Endodermal cell (in vitro differentiated cells): Measurements from ENCODE around the gene FAAH. TPM values are rescaled to one million over a fixed set of nuclear protein-coding genes. Genes with fewer than 3 reads are reported as not detected.

Experiments
- DNase-seq: peaks from one replicate; pipeline ENCODE4 v3.0.0-alpha.2; 2017
- H3K27ac ChIP-seq: 2 replicates; pipeline ENCODE4 v1.5.1; 2013; ENCODE audit warnings: mild to moderate bottlenecking, low read depth, low read length, moderate library complexity
- H3K27me3 ChIP-seq: 2 replicates; pipeline ENCODE4 v1.6.1; 2013; ENCODE audit warnings: mild to moderate bottlenecking, low read length, moderate library complexity; ENCODE audit not compliant: insufficient read depth, control insufficient read depth, poor library complexity, severe bottlenecking
- H3K36me3 ChIP-seq: 2 replicates; pipeline ENCODE4 v1.7.0; 2013; ENCODE audit warnings: mild to moderate bottlenecking, low read length, moderate library complexity; ENCODE audit not compliant: control insufficient read depth, insufficient read depth
- H3K4me1 ChIP-seq: one replicate; pipeline ENCODE4 v1.7.0; 2013; ENCODE audit warnings: low read length; ENCODE audit not compliant: control insufficient read depth, insufficient read depth
- H3K4me3 ChIP-seq: 2 replicates; pipeline ENCODE4 v1.5.1; 2013; ENCODE audit warnings: mild to moderate bottlenecking, low read length, moderate library complexity
- H3K9ac ChIP-seq: 2 replicates; pipeline ENCODE4 v1.6.1; 2013; ENCODE audit warnings: mild to moderate bottlenecking, low read length, moderate library complexity; ENCODE audit not compliant: poor library complexity, severe bottlenecking; ENCODE audit errors: extremely low read depth
- H3K9me3 ChIP-seq: 2 replicates; pipeline ENCODE4 v1.6.1; 2013; ENCODE audit warnings: mild to moderate bottlenecking, low read length, moderate library complexity; ENCODE audit not compliant: control insufficient read depth
- H3K27ac Mint-ChIP-seq: 2 replicates; pipeline ENCODE4 v1.8.0; 2020; ENCODE audit warnings: mixed read lengths
- H3K27me3 Mint-ChIP-seq: 2 replicates; pipeline ENCODE4 v1.8.0; 2021; ENCODE audit warnings: mild to moderate bottlenecking, mixed read lengths; ENCODE audit not compliant: insufficient read depth
- H3K36me3 Mint-ChIP-seq: 2 replicates; pipeline ENCODE4 v1.8.0; 2020; ENCODE audit warnings: low read depth, mixed read lengths
- H3K4me1 Mint-ChIP-seq: 2 replicates; pipeline ENCODE4 v1.8.0; 2020; ENCODE audit warnings: mixed read lengths
- H3K4me3 Mint-ChIP-seq: 2 replicates; pipeline ENCODE4 v1.8.0; 2020; ENCODE audit warnings: mild to moderate bottlenecking, moderate library complexity, mixed read lengths
- H3K9me3 Mint-ChIP-seq: 2 replicates; pipeline ENCODE4 v1.8.0; 2020; ENCODE audit warnings: mild to moderate bottlenecking, mixed read lengths
- WGBS, 2 experiments: methylation state at CpG; one replicate each; pipeline versions ENCODE4 v1.1.5 to v1.1.7; 2013; ENCODE audit warnings: missing lambda C conversion rate in 2 of 2, mixed read lengths in 1 of 2; ENCODE audit not compliant: insufficient coverage in 1 of 2, insufficient read length in 1 of 2; 5-methylcytosine and 5-hydroxymethylcytosine counted together
- total RNA-seq, 2 donors: library from RNA; stranded (reverse); fragmentation: NEBNext Ultra II Directional in 1 of 2; extraction: Animal tissue kit (Norgen Biotek cat#: 25700) in 1 of 2; gene quantifications; 2 replicates in 1 of 2; 3 replicates in 1 of 2; pipeline ENCODE4 v1.2.1, GENCODE V29; 2021
- TF ChIP-seq, protein P1 (sequence below): fragments of 200-600 bp; sonication (generic); conservative IDR thresholded peaks from 2 replicates; pipeline ENCODE4 v1.5.0; 2021; ENCODE audit warnings: antibody characterized with exemption, mild to moderate bottlenecking

FAAH gene
- total RNA-seq, 2 donors from 2014 or later, result 27.1 to 56.6 TPM

DNA sequence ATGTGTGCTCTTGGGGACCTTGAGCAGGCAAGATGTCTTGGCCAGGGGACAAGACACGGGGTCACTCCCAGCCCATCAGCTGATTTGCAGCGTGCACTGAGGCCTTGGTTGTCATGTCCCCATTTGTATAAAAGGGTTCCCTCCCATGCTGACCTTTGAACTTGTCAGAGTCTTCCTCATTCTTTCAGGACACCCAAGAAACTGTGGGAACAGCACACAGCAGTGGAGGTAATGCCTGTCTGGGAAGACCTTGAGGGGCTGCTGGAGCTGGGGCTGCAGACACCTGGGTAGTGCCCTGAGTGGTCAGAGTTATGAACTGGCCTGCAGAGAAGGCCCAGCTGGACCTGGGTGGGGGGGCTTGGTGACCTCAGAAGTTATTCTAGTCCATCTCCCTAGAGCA lies 46.4 kb downstream of the FAAH start:
- TF ChIP-seq, protein P1, sequence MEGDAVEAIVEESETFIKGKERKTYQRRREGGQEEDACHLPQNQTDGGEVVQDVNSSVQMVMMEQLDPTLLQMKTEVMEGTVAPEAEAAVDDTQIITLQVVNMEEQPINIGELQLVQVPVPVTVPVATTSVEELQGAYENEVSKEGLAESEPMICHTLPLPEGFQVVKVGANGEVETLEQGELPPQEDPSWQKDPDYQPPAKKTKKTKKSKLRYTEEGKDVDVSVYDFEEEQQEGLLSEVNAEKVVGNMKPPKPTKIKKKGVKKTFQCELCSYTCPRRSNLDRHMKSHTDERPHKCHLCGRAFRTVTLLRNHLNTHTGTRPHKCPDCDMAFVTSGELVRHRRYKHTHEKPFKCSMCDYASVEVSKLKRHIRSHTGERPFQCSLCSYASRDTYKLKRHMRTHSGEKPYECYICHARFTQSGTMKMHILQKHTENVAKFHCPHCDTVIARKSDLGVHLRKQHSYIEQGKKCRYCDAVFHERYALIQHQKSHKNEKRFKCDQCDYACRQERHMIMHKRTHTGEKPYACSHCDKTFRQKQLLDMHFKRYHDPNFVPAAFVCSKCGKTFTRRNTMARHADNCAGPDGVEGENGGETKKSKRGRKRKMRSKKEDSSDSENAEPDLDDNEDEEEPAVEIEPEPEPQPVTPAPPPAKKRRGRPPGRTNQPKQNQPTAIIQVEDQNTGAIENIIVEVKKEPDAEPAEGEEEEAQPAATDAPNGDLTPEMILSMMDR, result no peak
- no peak for DNase-seq
- Mint-ChIP-seq H3K4me3 (no peak overlapping the region), H3K36me3 (no peaks in the 10 kb centered on the region), H3K4me1 (peaks cover 5% of the 10 kb centered on the region), H3K27me3 (peaks cover 81% of the 10 kb centered on the region), H3K9me3 (no peaks in the 10 kb centered on the region), H3K27ac (no peak overlapping the region)
- no peak overlapping the region for H3K4me3 ChIP-seq
- no peak overlapping the region for H3K9ac ChIP-seq
- no peaks in the 10 kb centered on the region for H3K9me3 ChIP-seq
- 80 to 92% methylated on average over 1 to 2 of the region's 2 CpGs for WGBS, 2 experiments
- H3K27ac ChIP-seq, result no peak overlapping the region
- H3K4me1 ChIP-seq, result no peaks in the 10 kb centered on the region
- peaks cover 65% of the 10 kb centered on the region for H3K27me3 ChIP-seq
- H3K36me3 ChIP-seq, result no peaks in the 10 kb centered on the region

DNA sequence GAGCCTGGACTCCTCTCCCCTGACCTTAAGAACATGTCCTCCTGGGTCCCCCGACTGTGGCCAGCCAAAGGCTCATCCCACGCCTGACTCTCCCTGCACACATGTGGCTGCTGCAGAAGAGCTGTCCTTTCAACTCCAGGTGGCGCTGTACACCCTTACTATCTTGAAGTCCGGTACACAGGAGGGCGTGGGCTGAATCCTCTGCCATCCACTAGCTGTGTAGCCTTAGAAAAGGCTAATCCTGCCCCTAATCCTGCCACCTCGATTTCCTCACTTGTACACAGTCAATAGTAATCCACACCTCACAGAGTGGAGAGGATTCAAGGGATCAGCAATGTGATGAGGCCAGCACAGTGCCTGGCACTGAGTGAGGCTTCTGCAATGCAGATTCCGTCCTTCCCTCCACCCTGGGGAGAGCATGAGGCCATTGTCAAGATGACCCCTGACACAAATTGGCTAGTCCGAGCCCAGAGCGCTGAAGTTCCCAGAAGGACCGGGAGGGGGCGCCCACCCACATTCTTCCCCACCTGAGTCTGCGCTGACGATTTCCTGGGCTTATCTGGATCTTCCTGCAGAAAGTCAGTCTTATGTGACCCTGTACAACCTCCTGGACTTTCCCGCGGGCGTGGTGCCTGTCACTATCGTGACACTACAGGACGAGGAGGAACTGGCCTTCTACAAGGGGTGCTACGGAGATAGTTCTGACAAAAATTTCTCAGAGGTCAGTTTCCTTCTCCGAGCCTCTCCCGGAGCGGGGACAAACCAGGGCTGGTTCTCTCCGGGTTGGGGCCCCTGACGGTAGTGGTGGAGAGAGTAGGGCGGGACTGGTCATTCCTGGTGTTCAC lies 48.4 kb downstream of the FAAH start:
- peak; percentile 99 for DNase-seq
- H3K4me3 Mint-ChIP-seq, result peak overlapping the region; percentile 69
- WGBS, 2 experiments, result 13 to 16% methylated on average over 12 to 25 of the region's 25 CpGs
- H3K27ac ChIP-seq, result no peak overlapping the region
- H3K36me3 ChIP-seq, result no peaks in the 10 kb centered on the region
- H3K27me3 ChIP-seq, result peaks cover 67% of the 10 kb centered on the region
- H3K9me3 Mint-ChIP-seq, result no peaks in the 10 kb centered on the region
- peak overlapping the region; percentile 78 for H3K4me3 ChIP-seq
- no peaks in the 10 kb centered on the region for H3K36me3 Mint-ChIP-seq
- TF ChIP-seq, protein P1, result peak; percentile 94
- peak overlapping the region; percentile 90 for H3K27ac Mint-ChIP-seq
- no peaks in the 10 kb centered on the region for H3K9me3 ChIP-seq
- H3K4me1 ChIP-seq, result peaks cover 2% of the 10 kb centered on the region
- peaks cover 84% of the 10 kb centered on the region for H3K27me3 Mint-ChIP-seq
- H3K4me1 Mint-ChIP-seq, result peaks cover 22% of the 10 kb centered on the region
- H3K9ac ChIP-seq, result no peak overlapping the region

- peaks cover 6% of the 10 kb centered on the region for H3K4me1 ChIP-seq
- DNase-seq, result no peak
- no peaks in the 10 kb centered on the region for H3K36me3 Mint-ChIP-seq
- H3K4me1 Mint-ChIP-seq, result peaks cover 32% of the 10 kb centered on the region
- H3K4me3 Mint-ChIP-seq, result no peak overlapping the region
- H3K27me3 ChIP-seq, result peaks cover 79% of the 10 kb centered on the region
- no peaks in the 10 kb centered on the region for H3K36me3 ChIP-seq
- no peaks in the 10 kb centered on the region for H3K9me3 ChIP-seq
- no peak overlapping the region for H3K27ac ChIP-seq
- no peak overlapping the region for H3K9ac ChIP-seq
- 81 to 87% methylated on average over 2 of the region's 3 CpGs for WGBS, 2 experiments
- H3K27me3 Mint-ChIP-seq, result peaks cover 86% of the 10 kb centered on the region
- no peaks in the 10 kb centered on the region for H3K9me3 Mint-ChIP-seq
- H3K27ac Mint-ChIP-seq, result no peak overlapping the region
- TF ChIP-seq, protein P1, result no peak
- no peak overlapping the region for H3K4me3 ChIP-seq
These were observed 50.3 kb downstream of the FAAH start for GRCh38 chr1:46444466-46444865.
